Hindlimb muscle (tissue), 1 donor: ENCODE measurements around the gene BLTP3A. TPM values are rescaled to one million over a fixed set of nuclear protein-coding genes. Genes with fewer than 3 reads are reported as not detected.

Source experiments
- DNase-seq: peaks from one replicate; pipeline ENCODE4 v3.0.0-alpha.2; 2013
- polyA plus RNA-seq: library from polyadenylated mRNA; unstranded; fragments of 120-200 nt; gene quantifications from one replicate; pipeline ENCODE4 v1.2.1, GENCODE V29; 2013; ENCODE audit not compliant: insufficient read length

BLTP3A gene
- polyA plus RNA-seq, 1 donor = 15.9 TPM

GRCh38 chr6:34834789-34835518 lies 43.1 kb downstream of the BLTP3A start:
- no peak for DNase-seq

GRCh38 chr6:34836008-34836407 lies 44.1 kb downstream of the BLTP3A start:
- DNase-seq = no peak

- DNase-seq = no peak
Observed at GRCh38 chr6:34836451-34836850, 44.6 kb downstream of the BLTP3A start.

GRCh38 chr6:34837528-34837927 lies 45.6 kb downstream of the BLTP3A start:
- no peak for DNase-seq

GRCh38 chr6:34839666-34840352 lies 47.9 kb downstream of the BLTP3A start:
- DNase-seq = no peak

Other genes starting within 250 kb of the BLTP3A start
- not detected for gene SPDEF, start 235.8 kb upstream of the BLTP3A start, polyA plus RNA-seq
- gene ILRUN, start 95.3 kb upstream of the BLTP3A start, polyA plus RNA-seq = 90.5 TPM
- 120 TPM for gene SNRPC, start 34.6 kb upstream of the BLTP3A start, polyA plus RNA-seq
- gene TAF11, start 96.0 kb downstream of the BLTP3A start, polyA plus RNA-seq = 46.2 TPM
- 64.0 TPM for gene ANKS1A, start 97.2 kb downstream of the BLTP3A start, polyA plus RNA-seq